ENCODE results near the gene NR2F2.

NR2F2 gene

GRCh38 chr15:96294766-96295165 lies 35.7 kb upstream of the NR2F2 start:
- no peak overlapping the region for H3K4me3 ChIP-seq (ENCODE audit: low read depth, low read length)
- no peak for TF ChIP-seq CTCF (IDR thresholded peaks at IDR 0.05; ENCODE audit: low read depth, low read length, missing control alignments)
- no peak for DNase-seq (ENCODE audit: low read depth)
- in situ Hi-C loops (cut with HindIII; ENCODE audit: low sequenced_read_pairs), result no loop called here

- H3K4me3 ChIP-seq (ENCODE audit: low read depth, low read length), result no peak overlapping the region
- DNase-seq (ENCODE audit: low read depth), result peak; percentile 34
- in situ Hi-C loops (cut with HindIII; ENCODE audit: low sequenced_read_pairs), result no loop called here
- TF ChIP-seq CTCF (IDR thresholded peaks at IDR 0.05; ENCODE audit: low read depth, low read length, missing control alignments), result no peak
Measured at GRCh38 chr15:96296264-96296663, 34.2 kb upstream of the NR2F2 start.

- TF ChIP-seq CTCF (IDR thresholded peaks at IDR 0.05; ENCODE audit: low read depth, low read length, missing control alignments), result no peak
- in situ Hi-C loops (cut with HindIII; ENCODE audit: low sequenced_read_pairs), result no loop called here
- DNase-seq (ENCODE audit: low read depth), result no peak
- no peak overlapping the region for H3K4me3 ChIP-seq (ENCODE audit: low read depth, low read length)
Measured at GRCh38 chr15:96297783-96298182, 32.7 kb upstream of the NR2F2 start.

- H3K4me3 ChIP-seq (ENCODE audit: low read depth, low read length), result no peak overlapping the region
- no peak for DNase-seq (ENCODE audit: low read depth)
- in situ Hi-C loops (cut with HindIII; ENCODE audit: low sequenced_read_pairs), result no loop called here
- no peak for TF ChIP-seq CTCF (IDR thresholded peaks at IDR 0.05; ENCODE audit: low read depth, low read length, missing control alignments)
Measured at GRCh38 chr15:96298217-96298616, 32.3 kb upstream of the NR2F2 start.

GRCh38 chr15:96300836-96301235 lies 29.7 kb upstream of the NR2F2 start:
- in situ Hi-C loops (cut with HindIII; ENCODE audit: low sequenced_read_pairs), result no loop called here
- no peak for DNase-seq (ENCODE audit: low read depth)
- no peak for TF ChIP-seq CTCF (IDR thresholded peaks at IDR 0.05; ENCODE audit: low read depth, low read length, missing control alignments)
- no peak overlapping the region for H3K4me3 ChIP-seq (ENCODE audit: low read depth, low read length)

- in situ Hi-C loops (cut with HindIII; ENCODE audit: low sequenced_read_pairs), result no loop called here
- DNase-seq (ENCODE audit: low read depth), result no peak
Measured at GRCh38 chr15:96303503-96304056, 26.9 kb upstream of the NR2F2 start.

More at GRCh38 chr15:96303503-96304056, 26.9 kb upstream of the NR2F2 start:
- no peak for TF ChIP-seq CTCF (IDR thresholded peaks at IDR 0.05; ENCODE audit: low read depth, low read length, missing control alignments)
- no peak overlapping the region for H3K4me3 ChIP-seq (ENCODE audit: low read depth, low read length)

Data from astrocyte of the cerebellum (primary cell).